Tibial artery (tissue), 4 donors: ENCODE data around the gene F2.

ENCODE experiments used
- DNase-seq, 2 donors: peaks; one replicate each; pipeline ENCODE4 v3.0.0-alpha.2; 2019
- H3K27ac ChIP-seq, 2 donors: fragments of 200-600 bp; sonication (generic) in 1 of 2; 1 replicate in 1 of 2; 2 replicates in 1 of 2; pipeline ENCODE4 v1.5.1; 2018 to 2019; ENCODE audit warnings: mild to moderate bottlenecking in 1 of 2
- H3K27me3 ChIP-seq, 2 donors: fragments of 200-600 bp; sonication (generic) in 1 of 2; one replicate each; pipeline versions ENCODE4 v1.5.1 to v1.6.0; 2016 to 2019
- H3K36me3 ChIP-seq, 3 donors: fragments of 200-600 bp; sonication (generic) in 2 of 3; one replicate each; pipeline ENCODE4 v1.5.1; 2016 to 2019; ENCODE audit warnings: mild to moderate bottlenecking in 2 of 3
- H3K4me1 ChIP-seq, 4 donors: fragments of 200-600 bp; sonication (generic) in 2 of 4; 1 replicate in 3 of 4; 2 replicates in 1 of 4; pipeline ENCODE4 v1.5.1; 2016 to 2019
- H3K4me3 ChIP-seq, 2 donors: fragments of 200-600 bp; sonication (generic) in 1 of 2; 1 replicate in 1 of 2; 2 replicates in 1 of 2; pipeline ENCODE4 v1.5.1; 2018 to 2019; ENCODE audit warnings: mild to moderate bottlenecking in 2 of 2
- H3K9me3 ChIP-seq, 3 donors: fragments of 200-600 bp; sonication (generic) in 1 of 3; one replicate each; pipeline ENCODE4 v1.5.1; 2016 to 2019
- intact Hi-C: fragments of 100-400 bp; cut with DNase I; formaldehyde crosslinking; loops from one replicate; pipeline ENCODE4 v1.15.0; 2023; ENCODE audit warnings: low total_unique reads
- TF ChIP-seq, protein P1 (sequence below), 2 experiments: fragments of 200-600 bp in 1 of 2; fragments of 450-650 bp in 1 of 2; IDR thresholded peaks; one replicate each; pipeline ENCODE4 v1.5.1; 2017 to 2019; ENCODE audit warnings: antibody characterized with exemption in 2 of 2, mild to moderate bottlenecking in 1 of 2, moderate library complexity in 1 of 2

The F2 gene

GRCh38 chr11:46766656-46767055 is 47.6 kb downstream of the F2 start:
- H3K4me1 ChIP-seq, result no peaks in the 10 kb centered on the region
- no peak overlapping the region for H3K4me3 ChIP-seq
- no peaks in the 10 kb centered on the region for H3K27me3 ChIP-seq
- no peak overlapping the region for H3K27ac ChIP-seq
- H3K9me3 ChIP-seq, result no peaks in the 10 kb centered on the region
- intact Hi-C loops, result no loop called here
- DNase-seq, result no peak
- TF ChIP-seq, protein P1, sequence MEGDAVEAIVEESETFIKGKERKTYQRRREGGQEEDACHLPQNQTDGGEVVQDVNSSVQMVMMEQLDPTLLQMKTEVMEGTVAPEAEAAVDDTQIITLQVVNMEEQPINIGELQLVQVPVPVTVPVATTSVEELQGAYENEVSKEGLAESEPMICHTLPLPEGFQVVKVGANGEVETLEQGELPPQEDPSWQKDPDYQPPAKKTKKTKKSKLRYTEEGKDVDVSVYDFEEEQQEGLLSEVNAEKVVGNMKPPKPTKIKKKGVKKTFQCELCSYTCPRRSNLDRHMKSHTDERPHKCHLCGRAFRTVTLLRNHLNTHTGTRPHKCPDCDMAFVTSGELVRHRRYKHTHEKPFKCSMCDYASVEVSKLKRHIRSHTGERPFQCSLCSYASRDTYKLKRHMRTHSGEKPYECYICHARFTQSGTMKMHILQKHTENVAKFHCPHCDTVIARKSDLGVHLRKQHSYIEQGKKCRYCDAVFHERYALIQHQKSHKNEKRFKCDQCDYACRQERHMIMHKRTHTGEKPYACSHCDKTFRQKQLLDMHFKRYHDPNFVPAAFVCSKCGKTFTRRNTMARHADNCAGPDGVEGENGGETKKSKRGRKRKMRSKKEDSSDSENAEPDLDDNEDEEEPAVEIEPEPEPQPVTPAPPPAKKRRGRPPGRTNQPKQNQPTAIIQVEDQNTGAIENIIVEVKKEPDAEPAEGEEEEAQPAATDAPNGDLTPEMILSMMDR (IDR thresholded peaks at IDR 0.05), result no peak
- peaks cover 69 to 88% (median 84%) of the 10 kb centered on the region in 3 donors for H3K36me3 ChIP-seq

- Histone ChIP-seq H3K27ac (no peak overlapping the region), H3K27me3 (no peaks in the 10 kb centered on the region), H3K36me3 (peaks cover 45 to 78% (median 67%) of the 10 kb centered on the region in 3 donors), H3K4me3 (no peak overlapping the region), H3K4me1 (no peaks in the 10 kb centered on the region), H3K9me3 (no peaks in the 10 kb centered on the region)
- intact Hi-C loops, result no loop called here
- no peak for DNase-seq
- TF ChIP-seq, protein P1 (IDR thresholded peaks at IDR 0.05), result no peak
Observed at GRCh38 chr11:46769636-46770221, 50.7 kb downstream of the F2 start.

GRCh38 chr11:46776878-46777277 is 57.9 kb downstream of the F2 start:
- Histone ChIP-seq H3K9me3 (no peaks in the 10 kb centered on the region), H3K4me1 (no peaks in the 10 kb centered on the region), H3K27me3 (no peaks in the 10 kb centered on the region), H3K27ac (no peak overlapping the region), H3K4me3 (no peak overlapping the region), H3K36me3 (peaks cover 58 to 81% (median 60%) of the 10 kb centered on the region in 3 donors)
- no peak for DNase-seq
- TF ChIP-seq, protein P1 (IDR thresholded peaks at IDR 0.05), result no peak
- intact Hi-C loops, result no loop called here

GRCh38 chr11:46778416-46778815 is 59.4 kb downstream of the F2 start:
- no peak for DNase-seq
- Histone ChIP-seq H3K4me3 (no peak overlapping the region), H3K9me3 (no peaks in the 10 kb centered on the region), H3K27me3 (no peaks in the 10 kb centered on the region), H3K27ac (no peak overlapping the region), H3K4me1 (no peaks in the 10 kb centered on the region), H3K36me3 (peaks cover 67 to 86% (median 71%) of the 10 kb centered on the region in 3 donors)
- TF ChIP-seq, protein P1 (IDR thresholded peaks at IDR 0.05), result no peak
- intact Hi-C loops, result no loop called here
